GM19239 (cell line): ENCODE data around the gene GPR62.
A peak's percentile ranks its signal among the peaks of the same experiment; 100 is the strongest.

Experiments
- DNase-seq: peaks from one replicate; pipeline ENCODE4 v3.0.0; 2011; ENCODE audit warnings: low spot score; ENCODE audit not compliant: insufficient read length
- FAIRE-seq: peaks from 2 replicates; lab custom pipeline; 2011; peaks lifted over from hg19 to GRCh38; lab: Jason Lieb, UNC

Gene GPR62

DNA sequence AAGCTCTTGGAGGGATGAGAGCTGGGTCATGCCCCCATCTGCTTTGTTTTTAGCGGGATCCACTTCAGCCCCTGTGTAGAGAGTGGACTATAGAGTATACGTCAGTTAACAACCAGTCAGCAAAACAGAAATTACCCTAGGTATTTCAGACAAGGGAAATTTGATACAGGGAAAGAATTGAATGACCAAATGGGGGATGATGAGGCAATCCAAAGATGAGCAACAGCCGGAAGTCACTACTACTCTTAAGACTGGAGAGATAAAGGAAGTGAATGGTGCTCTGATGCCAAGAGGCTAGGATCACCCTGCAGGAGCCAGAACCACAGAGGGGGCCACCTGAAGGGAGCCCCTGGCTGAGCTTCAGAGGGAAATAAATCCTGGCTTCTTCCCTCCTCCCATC, 1.7 kb upstream of the GPR62 start:
- no peak for DNase-seq

DNA sequence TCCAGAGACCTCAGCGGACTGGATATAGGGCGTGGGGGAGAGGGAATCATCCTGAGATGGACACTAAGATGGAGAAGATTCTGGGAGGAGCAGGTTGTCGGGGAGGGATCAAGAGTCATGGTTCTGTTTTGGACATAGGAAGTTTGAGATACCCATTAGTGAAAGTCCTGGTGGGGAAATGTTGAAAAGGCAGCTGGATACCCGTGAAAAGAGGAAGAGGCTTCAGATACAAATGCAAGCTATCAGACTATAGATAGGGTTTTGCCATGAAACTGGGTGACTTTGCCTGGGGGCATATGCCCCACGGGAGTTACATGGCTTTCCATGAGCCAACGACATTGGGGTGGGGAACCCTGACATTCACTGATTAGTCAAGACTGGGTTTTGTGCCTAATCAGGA, 1.1 kb upstream of the GPR62 start:
- DNase-seq (no peak), FAIRE-seq (no peak)

More for the DNA sequence above, 1.7 kb upstream of the GPR62 start:
- no peak for FAIRE-seq

DNA sequence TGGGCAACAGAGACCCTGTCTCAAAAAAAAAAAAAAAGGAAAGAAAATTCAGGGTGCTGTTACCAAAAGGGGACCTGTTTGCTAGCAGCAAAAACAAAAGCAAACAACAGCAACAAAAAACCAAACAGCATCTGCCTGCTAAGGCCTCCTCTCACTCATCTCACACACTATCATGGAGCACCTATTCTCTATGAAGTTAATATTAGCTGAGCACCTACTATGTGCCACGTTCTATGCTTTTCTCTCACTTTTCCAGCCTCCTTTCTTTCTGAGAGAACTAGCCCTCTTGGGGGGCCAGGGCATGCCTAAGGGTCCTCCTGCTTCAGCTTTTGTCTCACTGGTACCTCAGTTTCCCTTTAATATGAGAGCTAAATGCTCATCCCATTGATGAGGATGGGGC, 468 bp upstream of the GPR62 start:
- DNase-seq, result no peak
- no peak for FAIRE-seq

DNA sequence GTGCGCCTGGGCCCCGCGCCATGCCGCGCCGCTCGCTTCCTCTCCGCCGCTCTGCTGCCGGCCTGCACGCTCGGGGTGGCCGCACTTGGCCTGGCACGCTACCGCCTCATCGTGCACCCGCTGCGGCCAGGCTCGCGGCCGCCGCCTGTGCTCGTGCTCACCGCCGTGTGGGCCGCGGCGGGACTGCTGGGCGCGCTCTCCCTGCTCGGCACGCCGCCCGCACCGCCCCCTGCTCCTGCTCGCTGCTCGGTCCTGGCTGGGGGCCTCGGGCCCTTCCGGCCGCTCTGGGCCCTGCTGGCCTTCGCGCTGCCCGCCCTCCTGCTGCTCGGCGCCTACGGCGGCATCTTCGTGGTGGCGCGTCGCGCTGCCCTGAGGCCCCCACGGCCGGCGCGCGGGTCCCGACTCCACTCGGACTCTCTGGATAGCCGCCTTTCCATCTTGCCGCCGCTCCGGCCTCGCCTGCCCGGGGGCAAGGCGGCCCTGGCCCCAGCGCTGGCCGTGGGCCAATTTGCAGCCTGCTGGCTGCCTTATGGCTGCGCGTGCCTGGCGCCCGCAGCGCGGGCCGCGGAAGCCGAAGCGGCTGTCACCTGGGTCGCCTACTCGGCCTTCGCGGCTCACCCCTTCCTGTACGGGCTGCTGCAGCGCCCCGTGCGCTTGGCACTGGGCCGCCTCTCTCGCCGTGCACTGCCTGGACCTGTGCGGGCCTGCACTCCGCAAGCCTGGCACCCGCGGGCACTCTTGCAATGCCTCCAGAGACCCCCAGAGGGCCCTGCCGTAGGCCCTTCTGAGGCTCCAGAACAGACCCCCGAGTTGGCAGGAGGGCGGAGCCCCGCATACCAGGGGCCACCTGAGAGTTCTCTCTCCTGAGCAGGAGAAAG, 951 bp downstream of the GPR62 start:
- FAIRE-seq, result no peak
- DNase-seq, result peak; percentile 65

DNA sequence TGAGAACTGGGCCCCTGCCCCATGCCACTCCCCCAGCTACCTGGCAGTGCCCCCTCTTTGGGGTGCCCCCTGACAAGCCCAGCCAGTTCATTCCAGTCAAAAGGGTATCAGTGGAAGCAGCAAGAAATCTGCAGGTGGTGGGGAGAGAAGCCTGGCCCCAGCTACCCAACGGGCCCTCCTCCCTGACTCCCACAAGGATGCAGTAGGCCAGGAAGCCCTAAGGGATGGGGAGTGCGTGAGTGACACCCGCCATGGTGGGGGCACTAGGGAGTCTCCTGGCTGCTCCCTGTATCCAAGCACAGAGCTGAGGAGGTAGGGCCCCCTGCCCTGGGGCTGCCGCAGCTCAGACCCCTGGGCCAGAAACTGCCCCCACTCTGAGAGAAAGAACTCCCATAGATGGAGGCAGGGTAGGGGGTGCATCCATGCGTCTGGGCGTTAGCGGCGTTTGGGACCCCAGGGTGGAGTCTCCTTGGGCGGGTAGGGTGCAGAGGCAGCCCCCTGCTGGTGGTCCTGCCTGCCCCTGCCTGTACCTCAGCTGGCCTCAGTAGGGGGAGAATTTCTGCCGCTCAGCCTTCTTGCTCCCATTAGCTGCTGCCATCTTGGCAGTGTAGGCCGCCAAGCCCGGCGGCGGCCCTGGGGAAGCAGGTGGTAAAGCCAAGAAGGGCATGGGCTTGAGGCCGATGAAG, 2.5 kb downstream of the GPR62 start:
- no peak for DNase-seq
- no peak for FAIRE-seq

DNA sequence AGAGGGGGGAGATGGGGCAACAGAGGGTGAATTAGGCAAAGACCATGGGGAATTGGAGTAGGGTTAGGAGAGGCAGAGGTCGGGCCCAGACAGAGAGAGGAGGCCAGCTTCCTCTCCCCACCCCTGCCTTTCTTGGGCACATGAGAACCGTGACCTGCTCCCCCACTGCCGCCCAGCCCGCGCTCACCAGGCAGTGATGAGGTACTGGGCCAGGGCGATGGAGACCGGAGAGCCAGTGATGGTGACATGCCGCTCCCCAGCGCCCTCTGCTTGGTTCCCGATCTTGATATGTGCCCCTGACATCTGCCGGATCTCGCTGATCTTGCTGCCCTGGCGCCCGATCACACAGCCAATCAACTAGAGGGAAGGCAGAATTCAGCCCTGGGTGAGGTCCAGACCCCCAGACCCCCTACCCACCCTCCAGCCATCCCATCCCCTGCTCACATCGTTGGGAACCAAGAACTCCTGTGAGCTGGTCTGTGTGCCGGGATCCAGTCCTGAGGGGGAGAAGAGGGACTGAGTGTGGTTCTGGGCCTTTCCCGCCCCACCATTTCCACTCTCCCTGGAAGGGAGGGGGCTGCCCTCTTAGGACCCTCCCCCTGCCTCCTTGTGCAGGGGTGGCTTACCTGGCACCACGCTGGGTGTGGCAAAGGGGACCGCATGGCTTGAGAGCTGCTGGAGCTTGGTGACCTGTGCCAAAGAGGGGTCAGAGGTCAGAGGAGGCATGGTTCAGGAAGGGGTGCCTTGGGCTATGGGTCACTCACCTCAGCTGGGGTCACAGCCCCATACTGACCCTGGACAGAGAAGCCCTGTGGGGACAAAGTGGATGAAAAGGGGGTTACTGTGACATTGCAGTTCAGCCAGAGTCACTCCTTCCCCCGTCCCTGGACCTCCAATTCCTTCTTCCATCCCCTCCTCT, 3.7 kb downstream of the GPR62 start:
- no peak for DNase-seq
- FAIRE-seq, result no peak

DNA sequence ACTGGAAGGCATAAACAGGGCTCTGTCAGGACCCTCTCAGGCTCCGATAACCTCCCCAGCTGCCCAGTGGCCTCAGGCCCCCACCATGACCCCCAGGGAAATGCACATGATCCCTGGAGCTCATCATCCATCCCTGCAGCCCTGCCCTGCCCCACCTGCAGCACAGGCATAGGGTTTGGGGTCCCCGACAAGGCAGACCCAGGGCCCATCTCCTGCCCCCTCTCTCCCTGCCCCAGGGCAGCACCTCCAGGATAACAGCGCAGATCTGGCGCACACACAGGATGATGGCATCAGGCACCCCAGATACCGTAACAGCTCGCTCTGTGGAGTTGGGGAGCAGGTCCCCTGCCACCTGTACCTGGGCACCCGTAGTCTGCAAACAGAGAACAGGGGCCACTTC, 4.5 kb downstream of the GPR62 start:
- no peak for DNase-seq
- no peak for FAIRE-seq

DNA sequence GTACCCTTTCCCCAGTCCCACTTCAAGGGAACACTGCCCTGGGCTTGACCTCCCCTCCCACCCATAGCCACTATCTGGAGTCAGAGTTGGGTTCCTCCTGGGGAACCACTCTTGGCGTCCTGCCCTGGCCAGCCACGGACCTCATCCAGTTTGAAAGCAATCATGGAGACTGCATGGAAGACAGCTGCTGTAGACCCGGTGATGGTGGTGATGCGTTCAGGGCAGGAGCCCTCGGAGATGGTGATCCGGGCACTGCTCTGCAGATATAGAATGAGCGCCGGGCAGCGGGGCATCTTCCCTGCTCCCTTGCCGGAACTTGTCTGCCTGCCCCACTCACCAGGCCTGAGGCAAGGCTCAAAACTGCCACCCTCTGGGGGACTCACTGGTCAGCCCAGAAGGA, 5.2 kb downstream of the GPR62 start:
- FAIRE-seq (no peak), DNase-seq (no peak)

DNA sequence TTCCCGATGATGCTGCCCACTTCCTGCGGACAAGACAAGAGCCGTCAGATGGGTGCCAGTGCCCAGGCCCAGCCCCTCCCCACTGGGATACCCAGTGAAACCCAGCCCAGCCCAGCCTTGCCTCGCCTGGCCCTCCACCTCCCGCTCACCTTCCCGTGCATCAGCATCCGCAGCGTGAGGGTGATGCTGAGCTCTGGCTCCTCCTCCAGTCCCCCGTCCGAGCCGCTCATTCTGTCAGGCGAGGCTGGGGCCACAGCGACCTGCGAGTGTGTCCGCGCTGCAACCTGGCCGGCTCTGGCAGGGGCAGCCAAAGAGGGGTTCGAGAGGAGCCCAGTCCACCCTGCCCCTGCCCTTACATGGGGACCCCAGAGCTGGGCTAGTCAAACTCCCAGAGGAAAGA, 5.8 kb downstream of the GPR62 start:
- DNase-seq, result no peak
- FAIRE-seq, result no peak

DNA sequence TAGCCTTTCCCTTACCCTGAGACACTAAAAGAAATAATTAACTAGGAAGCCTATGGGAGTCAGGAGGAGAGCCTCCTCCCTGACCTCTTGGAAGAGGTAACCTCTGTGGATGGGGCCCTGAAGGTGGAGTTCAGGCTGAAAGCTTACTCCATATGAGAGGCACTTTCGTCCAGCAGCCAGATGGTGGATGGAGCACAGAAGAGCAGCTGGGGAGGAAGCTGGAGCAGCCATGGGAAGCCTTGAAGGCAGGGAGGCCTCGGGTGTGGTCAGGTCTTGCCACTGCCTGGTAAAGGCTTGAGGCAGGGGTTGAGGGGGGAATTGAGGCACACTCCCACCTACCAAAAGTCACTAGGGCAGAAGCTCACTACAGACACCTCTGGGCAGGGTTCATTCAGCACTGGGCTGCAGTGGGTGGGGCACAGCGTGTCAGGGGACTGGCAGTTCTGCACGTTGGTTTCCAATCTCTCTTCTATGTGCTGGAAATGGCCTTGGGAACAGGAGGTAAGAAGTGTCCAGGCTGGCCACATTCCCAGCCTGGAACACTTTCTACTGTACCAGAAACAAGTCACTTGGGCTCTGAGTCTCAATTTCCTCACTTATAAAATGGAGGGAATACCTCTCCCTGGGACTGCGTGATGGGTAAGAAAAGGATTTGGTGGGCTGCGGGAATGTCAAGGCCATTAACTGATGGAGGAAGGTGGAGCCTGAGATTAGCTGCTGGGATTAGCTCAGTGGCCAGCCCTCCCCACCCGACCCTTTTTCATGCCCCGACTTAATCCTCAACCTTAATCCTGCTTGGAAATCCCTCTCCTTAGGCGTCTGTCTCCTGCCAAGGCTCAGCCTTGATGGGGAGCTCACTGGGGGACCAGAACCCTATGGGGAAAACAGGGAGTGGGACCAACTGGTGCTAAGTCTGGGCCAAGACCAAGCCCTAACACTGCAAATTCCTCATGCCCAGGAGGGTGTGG, 6.7 kb downstream of the GPR62 start:
- FAIRE-seq (no peak), DNase-seq (no peak)

DNA sequence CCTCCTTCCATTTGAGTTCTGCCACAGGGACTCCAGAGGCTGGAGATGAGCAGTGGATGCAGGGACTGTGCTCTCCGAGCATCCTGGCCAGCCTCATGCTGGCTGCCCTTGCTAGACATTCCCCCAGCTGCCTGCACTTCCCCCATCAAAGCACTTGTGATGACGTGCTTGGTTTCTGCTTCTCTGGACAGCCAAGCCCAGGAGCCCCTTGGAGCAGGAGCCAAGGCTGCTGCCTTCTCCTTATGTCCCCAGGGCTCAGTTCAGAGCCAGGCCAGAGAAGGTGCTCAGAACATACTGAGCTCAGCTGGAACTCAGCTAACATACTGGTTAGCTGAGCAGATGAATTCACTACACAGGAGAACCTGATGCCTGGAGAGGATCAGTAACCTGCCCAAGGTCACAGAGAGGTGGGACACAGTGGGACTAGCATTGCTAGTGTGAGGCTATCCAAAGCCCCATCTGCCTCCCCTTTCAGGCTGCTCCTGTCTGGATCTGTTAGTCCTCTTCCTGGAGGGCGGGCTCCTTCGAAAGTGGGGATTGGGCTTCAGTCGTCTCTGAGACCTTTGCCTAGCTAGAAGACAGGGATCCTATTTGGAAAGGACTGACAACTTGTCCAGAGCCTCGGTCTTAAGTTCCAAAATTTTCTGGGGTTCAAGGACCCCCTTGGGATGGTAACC, 7.8 kb downstream of the GPR62 start:
- DNase-seq, result no peak
- FAIRE-seq, result no peak

DNA sequence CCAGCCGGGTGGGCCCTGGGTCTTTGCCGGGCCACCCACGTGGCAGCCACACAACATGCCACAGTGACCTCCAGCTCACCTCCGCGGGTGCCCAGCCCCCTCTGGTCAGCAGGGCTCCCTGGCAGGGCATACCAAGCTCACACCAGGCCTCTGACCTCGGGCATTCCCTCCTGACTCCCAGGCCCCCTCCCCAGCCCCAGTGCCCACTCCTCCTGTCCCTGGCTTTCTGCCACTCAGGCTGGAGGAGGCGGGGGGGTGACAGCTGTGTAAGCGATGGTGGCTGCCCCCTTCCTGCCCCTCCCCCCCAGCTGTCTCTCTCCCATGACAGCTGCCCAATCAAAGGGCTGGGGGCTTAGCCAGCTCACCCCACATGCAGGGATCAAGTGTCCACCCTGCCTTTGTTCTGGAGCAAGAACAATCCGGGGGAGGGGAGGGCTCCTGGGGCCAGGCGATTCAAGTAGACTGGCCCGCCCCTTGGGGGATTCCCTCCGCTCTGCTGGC, 8.8 kb downstream of the GPR62 start:
- no peak for DNase-seq
- no peak for FAIRE-seq

DNA sequence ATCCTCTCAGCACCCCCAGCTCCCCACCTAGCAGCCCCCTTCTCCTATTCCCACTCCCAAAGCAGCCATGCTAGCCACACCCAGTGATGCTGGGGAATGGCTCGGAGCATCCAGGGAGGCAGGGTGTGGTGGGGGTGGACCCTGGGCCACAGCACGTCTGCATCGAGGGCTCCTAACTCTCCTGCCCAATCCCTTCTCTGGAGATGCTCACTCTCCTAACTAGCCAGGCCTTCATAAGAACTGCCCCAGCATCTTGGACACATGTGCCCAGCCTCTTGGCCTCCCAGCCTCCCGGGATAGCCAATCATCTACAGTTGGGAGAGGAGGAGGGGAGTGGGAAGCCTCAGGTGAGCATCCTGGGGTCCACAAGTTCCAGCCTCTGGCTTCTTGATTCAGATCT, 9.3 kb downstream of the GPR62 start:
- no peak for FAIRE-seq

DNA sequence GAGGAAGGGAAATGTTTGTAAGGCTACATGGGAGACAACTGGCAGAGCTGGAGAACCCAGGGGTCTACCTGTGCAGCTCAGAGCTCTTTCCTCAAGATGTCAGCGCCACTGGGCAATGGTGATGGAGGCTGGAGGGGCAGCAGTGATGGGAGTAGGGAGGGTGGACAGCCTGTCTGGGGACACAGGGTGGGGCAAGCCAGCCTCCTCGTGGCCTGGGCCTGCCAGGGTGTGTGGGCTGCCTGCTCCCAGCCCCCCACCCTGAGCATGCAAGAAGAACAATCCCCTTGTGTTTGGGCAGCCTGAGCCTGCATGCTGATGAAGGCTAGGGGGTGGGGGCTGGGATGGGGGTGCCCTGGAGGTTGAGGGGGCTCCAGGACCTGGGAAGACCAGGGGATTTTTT, 10.8 kb downstream of the GPR62 start:
- DNase-seq (no peak), FAIRE-seq (no peak)

More for the DNA sequence above, 9.3 kb downstream of the GPR62 start:
- no peak for DNase-seq

DNA sequence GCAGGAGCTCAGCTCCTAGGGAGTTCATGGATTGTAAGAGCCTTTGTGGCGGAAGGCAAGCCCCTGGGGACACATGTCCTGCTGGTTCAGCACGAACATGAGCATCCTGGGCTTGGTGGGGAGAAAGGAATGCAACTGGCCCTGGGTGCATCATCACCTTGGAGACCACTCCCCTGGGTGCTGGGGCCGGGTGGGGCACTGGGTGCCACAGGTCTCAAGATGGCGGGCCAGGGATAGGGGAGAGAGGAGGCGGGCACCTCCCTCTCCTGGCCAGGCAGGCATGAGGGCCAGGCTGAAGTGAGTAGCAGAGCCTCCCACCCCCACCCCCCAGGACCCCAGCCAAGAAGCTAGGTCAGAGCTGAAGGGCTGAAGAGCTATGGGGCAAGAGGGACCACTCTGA, 11.3 kb downstream of the GPR62 start:
- DNase-seq (no peak), FAIRE-seq (no peak)

DNA sequence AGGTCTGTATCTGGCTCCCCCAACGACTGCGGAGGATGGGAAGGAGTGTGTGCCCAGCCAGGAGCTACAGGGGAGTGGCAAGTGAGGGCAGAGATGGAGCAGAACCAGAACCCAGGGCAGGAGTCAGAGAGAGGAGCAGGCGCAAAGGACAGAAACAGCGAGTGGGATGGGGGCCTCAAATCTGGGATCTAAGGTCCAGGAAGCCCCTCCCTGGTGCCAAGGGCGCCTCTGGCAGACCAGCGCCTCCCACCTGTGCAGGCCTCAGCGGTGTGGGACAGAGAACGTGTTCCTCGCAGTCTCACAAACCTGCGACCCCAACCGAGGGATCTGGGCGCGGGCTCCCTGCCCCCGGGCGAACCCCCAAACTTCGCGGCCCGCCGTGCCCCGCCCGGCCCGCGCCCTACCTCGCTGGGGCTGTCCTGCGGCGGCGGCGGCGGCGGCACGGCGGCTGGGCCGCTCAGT, 11.8 kb downstream of the GPR62 start:
- no peak for DNase-seq
- no peak for FAIRE-seq

DNA sequence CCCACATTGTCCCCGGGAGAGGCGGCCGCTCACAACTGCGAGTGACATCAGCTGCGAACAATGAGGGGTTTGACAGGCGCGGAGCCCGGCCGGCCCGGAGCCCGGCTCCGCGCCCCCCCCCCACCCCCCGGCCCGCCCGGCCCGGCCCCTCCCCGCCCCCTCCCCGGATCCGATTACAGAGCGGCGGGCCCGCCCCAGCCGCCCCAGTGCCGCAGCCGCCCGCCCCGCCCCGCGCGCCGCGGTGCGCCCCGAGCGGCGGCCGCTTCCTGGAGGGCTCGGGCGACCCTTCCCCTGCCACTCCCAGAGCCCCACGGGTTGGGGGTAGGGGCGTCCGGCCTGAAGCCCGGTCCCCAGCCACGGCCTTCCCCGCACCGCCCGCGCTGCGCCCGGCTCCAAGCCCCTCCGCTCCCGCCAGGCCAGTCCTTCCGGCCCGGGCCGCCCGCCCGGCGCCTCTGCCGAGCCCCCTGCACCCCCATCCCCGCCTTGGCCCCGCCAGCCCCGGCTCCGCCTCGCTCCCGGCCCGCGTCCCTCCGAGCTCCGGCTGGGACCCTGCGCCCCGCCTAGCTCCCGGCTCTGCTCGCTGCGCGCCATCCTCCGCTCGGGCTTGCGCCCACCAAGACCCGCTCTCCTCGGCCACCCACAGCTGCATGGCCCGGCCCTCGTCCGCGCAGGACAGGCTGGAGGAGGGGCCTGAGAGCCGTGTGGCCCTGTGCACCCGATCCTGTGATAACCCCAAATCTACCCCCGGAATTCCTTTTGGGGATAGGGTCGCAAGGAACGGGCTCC, 12.4 kb downstream of the GPR62 start, which contains the start of gene PCBP4:
PCBP4 (minus strand) TSS at position 71 of the 786 bp plus-strand sequence. CDS start 6,214 bp downstream, outside the sequence.
- DNase-seq (peak; percentile 53), FAIRE-seq (no peak)
